Measurements from ENCODE around the gene MLANA.

DNA sequence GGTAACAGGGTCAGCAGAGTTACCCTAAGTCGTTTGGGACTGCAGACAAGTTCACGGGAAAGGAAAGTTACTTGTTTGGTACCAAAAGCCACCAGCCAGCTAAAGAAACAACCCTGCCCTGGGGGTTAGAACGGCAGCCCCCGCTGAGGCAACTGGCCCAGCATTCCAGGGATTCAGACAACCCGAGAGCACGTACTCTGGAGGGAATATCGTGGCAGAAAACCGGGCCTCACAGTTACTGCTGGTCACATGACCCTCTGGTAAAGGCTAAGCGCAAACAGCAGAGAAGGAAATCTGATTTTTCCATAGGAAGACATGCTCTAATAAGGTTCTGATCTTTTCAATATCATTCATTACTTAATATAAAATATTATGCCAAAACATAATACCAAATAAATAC, 22.5 kb upstream of the MLANA start:
- TF ChIP-seq MYC (IDR thresholded peaks at IDR 0.05; ENCODE audit: insufficient read depth, insufficient read length, insufficient replicate concordance, low read length, severe bottlenecking) (no peak), CTCF (IDR thresholded peaks at IDR 0.05 in 2 of 3, conservative IDR thresholded peaks at IDR 0.05 in 1 of 3; ENCODE audit: control insufficient read depth in 2 of 3, extremely low read depth in 1 of 3, insufficient read depth in 1 of 3, low read depth in 3 of 3, low read length in 3 of 3) (no peak), SREBF2 (IDR thresholded peaks at IDR 0.05; ENCODE audit: low read length) (no peak), CEBPB (IDR thresholded peaks at IDR 0.05; ENCODE audit: borderline replicate concordance in 1 of 2, low read depth in 2 of 2, low read length in 2 of 2) (no peak), YY1 (IDR thresholded peaks at IDR 0.05; ENCODE audit: low read depth, low read length) (no peak), TAF1 (IDR thresholded peaks at IDR 0.05; ENCODE audit: borderline replicate concordance, low read depth, low read length) (no peak), POLR2A (IDR thresholded peaks at IDR 0.05; ENCODE audit: low read depth, low read length) (no peak), BRCA1 (IDR thresholded peaks at IDR 0.05; ENCODE audit: low read depth, low read length) (no peak), NFYB (IDR thresholded peaks at IDR 0.05; ENCODE audit: insufficient read depth, low read depth, low read length) (no peak), EZH2 (IDR thresholded peaks at IDR 0.05; ENCODE audit: borderline replicate concordance, control insufficient read depth, low read depth, low read length) (no peak), RCOR1 (conservative IDR thresholded peaks at IDR 0.05; ENCODE audit: low read depth, low read length) (no peak), KLF5 (IDR thresholded peaks at IDR 0.05; ENCODE audit: partially characterized antibody) (no peak)
- TF ChIP-seq, protein P1, sequence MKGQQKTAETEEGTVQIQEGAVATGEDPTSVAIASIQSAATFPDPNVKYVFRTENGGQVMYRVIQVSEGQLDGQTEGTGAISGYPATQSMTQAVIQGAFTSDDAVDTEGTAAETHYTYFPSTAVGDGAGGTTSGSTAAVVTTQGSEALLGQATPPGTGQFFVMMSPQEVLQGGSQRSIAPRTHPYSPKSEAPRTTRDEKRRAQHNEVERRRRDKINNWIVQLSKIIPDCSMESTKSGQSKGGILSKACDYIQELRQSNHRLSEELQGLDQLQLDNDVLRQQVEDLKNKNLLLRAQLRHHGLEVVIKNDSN (IDR thresholded peaks at IDR 0.05; ENCODE audit: borderline replicate concordance, extremely low read length, insufficient read depth, low read depth, low read length) = no peak
- TF ChIP-seq, protein P2, sequence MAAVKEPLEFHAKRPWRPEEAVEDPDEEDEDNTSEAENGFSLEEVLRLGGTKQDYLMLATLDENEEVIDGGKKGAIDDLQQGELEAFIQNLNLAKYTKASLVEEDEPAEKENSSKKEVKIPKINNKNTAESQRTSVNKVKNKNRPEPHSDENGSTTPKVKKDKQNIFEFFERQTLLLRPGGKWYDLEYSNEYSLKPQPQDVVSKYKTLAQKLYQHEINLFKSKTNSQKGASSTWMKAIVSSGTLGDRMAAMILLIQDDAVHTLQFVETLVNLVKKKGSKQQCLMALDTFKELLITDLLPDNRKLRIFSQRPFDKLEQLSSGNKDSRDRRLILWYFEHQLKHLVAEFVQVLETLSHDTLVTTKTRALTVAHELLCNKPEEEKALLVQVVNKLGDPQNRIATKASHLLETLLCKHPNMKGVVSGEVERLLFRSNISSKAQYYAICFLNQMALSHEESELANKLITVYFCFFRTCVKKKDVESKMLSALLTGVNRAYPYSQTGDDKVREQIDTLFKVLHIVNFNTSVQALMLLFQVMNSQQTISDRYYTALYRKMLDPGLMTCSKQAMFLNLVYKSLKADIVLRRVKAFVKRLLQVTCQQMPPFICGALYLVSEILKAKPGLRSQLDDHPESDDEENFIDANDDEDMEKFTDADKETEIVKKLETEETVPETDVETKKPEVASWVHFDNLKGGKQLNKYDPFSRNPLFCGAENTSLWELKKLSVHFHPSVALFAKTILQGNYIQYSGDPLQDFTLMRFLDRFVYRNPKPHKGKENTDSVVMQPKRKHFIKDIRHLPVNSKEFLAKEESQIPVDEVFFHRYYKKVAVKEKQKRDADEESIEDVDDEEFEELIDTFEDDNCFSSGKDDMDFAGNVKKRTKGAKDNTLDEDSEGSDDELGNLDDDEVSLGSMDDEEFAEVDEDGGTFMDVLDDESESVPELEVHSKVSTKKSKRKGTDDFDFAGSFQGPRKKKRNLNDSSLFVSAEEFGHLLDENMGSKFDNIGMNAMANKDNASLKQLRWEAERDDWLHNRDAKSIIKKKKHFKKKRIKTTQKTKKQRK (IDR thresholded peaks at IDR 0.05; ENCODE audit: low read depth, low read length) = no peak
